HTR-8/SVneo (cell line): ENCODE measurements around the gene SESN1.

Source experiments
- DNase-seq: peaks from one replicate; pipeline ENCODE4 v3.0.0; 2011; ENCODE audit warnings: low spot score, mixed read lengths; ENCODE audit not compliant: insufficient read length
- FAIRE-seq: peaks from 2 replicates; lab custom pipeline; 2011; peaks lifted over from hg19 to GRCh38; lab: Jason Lieb, UNC

SESN1 gene

DNA sequence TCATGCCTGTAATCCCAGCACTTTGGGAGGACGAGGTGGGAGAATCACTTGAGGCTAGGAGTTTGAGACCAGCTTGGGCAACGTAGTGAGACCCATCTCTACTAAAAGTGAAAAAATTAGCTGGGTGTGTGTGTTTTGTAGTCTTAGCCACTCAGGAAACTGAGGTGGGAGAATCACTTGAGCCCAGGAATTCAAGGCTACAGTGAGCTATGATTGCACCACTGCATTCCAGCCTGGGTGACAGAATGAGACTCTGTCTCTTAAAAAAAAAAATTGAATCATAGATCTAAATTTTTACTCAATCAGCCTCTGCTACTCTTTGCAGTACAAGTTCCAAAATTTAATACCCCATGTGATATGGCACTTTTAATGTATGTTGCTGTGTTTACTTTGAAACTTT lies 124.9 kb downstream of the SESN1 start:
- DNase-seq (no peak), FAIRE-seq (no peak)

DNA sequence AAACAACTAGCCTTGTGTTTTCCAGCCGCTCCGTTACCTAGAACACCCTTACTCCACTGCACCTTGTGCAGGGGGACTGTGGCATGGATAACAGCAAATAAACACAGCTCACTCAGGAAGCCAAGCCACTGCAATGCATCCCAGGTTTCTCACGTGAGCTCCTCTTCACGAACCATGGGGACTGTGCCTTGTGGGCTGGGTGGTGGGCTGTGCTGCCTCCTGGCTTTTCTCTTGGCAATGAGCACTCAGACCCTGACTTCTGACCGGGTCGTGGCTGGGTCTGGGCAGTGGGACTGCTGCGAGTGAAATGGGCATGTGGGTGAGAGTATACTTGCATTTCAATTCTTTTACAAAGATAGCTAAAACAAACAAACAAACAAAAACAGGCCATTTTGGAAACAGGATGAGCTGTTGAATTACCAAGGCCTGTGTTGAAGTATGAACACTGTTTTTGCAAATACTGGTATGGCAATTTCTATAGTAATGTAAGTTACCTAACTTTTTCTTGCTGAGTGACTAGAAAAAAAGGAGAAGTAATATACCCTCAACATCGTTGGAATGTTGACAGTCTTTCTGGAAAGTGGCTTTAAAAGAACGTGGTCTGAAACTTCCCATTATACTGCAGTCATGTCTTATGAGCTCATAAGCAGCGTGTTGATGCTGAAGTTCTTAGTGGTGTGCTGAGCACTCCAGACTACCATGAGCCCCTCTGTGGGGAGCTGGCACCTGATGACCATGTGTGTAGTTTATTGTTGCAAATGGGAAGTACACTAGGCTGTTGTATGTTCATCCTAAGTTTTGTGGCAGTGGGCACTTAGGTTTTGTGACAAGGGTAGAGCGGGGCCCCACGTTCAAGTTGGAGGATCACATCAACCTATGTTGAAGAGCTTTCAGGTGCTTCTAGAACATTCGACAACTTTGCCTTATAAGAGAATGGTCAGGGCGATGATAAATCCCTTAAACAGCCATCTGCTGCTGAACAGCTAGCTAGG lies 126.0 kb downstream of the SESN1 start:
- FAIRE-seq, result no peak
- no peak for DNase-seq

DNA sequence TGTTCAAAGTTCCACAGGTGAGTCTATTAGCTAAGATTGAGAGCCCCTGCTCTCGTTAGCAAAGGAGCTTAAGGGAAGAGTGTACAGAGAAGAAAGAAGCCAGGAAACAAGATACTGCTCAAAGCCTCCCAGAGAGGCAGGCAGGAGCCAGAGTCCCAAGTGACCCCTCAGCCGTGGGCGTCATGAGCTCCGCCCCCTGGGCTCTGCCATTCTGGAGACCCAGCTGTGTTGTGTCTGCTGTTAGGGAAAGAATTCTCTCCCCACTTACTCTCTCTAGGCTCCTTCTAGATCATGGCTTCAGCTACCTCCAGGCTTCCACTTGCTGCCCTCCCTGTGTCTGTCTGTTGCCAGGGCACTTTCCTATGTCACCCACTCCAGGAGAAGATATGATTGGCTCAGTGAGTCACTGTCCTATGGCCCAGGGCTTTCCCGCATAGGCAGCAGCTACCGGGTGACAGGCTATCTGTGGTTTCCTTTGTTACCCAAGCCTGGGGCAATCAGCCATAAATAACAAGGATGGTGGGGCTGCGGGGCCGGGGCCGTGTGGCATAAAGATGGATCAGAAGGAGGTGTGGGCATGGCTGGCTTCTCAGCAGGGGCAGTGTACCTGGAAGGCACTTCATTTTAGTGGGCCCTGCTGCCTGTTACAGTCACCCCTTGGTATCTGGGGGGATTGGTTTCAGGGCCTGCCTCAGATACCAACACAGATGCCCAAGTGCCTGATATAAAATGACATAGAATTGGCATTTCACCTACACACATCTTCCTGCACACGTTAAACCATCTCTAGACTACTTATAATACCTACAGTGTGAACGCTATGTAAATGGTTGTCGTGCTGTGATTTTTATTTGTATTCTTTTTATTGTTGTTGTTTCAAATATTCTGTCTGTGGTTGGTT lies 127.5 kb downstream of the SESN1 start:
- DNase-seq (peak; percentile 60), FAIRE-seq (peak; percentile 9)

DNA sequence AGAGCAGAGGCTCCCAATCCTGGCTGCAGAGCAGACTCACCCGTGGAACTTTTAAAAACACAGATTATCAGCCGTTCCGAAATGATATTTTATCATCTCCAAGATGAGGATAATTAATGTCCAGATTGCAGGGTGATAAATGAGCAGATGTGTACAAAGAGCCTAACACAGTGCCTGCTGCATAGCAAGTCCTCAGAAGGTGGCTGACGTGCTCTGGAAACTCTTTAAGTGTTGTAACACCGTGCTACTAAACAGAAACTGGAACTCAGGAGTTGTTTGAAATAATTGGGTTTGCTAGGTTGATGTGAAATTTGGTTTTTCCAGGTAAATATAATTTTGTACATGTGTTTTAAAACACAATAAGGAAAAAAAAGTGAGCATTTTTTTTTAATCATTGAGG lies 128.4 kb downstream of the SESN1 start:
- DNase-seq (no peak), FAIRE-seq (no peak)

DNA sequence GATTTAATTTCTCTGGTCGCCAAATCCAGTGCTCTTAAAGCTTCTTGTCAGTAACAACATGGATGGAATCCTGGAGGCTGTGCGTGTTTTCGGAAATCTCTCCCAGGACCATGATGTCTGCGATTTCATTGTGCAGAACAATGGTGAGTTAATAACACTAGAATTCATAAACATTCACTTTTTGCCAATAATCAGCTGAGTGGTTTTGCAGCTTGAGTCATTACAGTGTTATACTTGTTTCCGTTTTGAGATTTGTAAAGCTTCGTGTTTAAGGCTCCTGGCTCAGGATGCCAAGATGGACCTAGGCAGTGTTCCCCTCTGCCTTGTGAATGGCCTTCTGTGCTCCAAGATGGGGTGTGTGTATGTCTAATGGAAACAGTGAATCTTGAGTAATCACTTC lies 132.7 kb downstream of the SESN1 start:
- FAIRE-seq (no peak), DNase-seq (no peak)

DNA sequence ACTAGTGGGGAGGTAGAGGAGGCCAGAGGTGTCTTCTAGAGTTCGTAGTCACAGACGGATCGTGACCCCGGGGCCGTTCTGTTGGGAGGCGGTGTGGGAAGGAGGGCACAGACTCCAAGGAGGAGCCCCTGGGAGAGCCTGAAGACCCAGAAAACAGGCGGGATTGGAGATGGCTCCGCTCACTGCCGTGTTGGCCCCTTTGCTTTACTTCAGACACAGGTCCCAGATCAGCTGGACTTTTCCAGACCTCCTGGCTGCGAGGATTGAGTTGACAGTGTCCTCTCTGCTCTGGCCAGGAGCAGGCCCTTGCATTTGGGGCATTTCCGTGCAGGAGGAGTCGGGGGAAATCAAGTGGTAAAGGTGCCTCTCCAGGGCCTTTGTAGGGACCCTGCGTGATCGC lies 133.6 kb downstream of the SESN1 start:
- no peak for FAIRE-seq

DNA sequence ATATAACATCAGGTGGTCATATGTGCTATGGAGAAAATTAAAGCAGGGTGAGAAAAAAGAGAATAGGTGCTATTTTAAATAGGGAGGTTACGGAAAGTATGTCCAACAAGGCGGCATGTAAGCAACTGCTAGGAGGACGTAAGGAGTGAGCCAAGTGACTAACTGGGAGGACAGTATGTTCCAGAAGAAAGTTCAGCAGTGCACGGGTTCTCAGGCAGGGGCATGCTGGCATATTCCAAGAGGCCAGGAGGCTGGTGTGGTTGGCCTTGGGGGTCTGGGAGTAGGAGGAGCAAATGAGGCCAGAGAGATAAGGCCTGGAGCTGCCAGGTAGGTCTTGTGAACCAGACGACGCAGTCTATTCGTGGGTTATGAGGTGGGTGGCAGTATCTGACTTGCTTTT lies 134.0 kb downstream of the SESN1 start:
- FAIRE-seq, result no peak
- DNase-seq, result no peak

More for the DNA sequence above, 133.6 kb downstream of the SESN1 start:
- DNase-seq, result no peak

DNA sequence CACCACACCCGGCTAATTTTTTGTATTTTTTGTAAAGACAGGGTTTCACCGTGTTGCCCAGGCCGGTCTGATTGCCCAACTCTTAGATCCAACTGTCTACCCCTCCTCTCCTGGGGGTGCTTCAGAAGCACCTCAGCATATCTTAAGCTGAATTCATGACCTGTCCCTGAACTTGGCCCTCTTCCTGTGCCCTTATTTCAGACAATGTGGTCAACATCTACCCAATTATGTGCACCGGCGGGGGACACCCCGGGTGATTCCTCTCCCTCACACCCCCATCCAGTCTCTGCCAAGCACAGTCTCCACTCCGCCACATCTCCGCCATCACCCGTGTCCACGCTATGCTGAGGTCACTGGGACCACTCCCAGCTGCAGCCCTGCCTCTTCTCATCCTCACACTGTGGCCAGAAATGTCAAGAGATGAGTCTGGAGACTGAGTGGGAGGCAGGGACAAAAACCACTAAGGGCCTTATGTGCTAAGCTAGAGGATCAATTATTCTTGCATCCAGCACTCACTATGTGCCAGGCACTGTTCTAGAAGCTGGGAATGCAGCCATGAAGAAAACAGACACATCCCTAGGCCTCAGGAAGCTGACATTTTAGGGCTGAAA lies 134.6 kb downstream of the SESN1 start:
- FAIRE-seq, result no peak
- no peak for DNase-seq

DNA sequence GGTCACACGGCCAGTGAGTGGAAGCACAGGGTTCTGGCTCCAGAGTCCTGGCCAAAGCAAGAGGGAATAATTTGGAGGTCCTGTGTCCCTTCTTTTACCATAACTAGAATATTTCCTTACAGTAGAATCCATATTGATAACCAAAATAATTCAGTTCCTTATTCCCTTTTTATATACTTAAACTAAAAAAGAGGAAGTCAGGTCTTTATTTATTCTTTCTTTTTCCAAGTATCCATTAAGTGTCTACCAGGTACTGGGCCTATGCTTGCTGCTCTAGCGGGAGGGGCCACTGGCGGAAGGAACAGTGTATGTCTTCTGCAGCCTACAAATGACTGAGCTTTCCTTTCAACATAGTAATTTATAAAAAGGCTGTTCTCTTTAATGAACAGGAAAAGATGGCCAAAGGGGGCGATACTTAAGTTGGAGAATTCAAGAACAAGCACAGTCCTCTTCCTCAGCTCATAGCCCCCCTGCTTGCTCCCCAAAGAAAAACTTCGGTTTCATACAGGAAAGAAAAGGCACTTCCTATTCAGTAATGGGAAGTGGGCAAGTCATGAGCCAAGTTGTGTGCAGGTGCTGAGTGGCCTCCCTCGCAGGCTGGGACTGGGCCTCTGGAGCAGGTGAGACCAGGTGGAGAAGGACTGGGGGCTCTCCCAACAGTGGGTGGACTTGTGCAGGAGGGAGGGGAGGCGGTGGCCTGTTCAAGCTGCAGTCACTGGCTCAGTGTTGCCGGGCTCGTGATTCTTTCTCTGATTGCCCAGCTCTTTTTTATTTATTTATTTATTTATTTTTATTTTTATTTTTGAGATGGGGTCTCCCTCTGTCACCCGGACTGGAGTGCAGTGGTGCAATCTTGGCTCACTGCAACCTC lies 135.5 kb downstream of the SESN1 start:
- DNase-seq, result no peak
- no peak for FAIRE-seq

DNA sequence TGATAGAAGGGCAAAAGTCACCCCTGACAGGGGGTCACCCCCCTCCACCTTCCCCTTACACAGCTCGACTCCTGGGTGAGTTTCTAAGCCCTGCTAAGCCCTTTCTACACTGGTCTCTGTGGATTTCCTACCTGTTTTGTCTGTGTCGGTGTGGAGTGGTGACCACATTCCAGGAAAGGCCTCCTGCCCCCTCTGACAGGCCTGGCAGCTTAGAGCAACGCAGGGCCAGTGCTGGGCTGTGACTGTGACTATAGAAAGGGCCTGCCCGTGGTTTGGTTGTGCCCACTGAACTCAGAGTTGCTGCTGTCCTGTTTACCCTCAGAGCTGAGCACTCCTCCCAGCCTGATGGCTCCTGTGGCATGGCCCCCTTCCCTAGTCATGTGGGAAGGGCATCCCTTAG lies 137.4 kb downstream of the SESN1 start:
- FAIRE-seq, result no peak
- DNase-seq, result no peak

DNA sequence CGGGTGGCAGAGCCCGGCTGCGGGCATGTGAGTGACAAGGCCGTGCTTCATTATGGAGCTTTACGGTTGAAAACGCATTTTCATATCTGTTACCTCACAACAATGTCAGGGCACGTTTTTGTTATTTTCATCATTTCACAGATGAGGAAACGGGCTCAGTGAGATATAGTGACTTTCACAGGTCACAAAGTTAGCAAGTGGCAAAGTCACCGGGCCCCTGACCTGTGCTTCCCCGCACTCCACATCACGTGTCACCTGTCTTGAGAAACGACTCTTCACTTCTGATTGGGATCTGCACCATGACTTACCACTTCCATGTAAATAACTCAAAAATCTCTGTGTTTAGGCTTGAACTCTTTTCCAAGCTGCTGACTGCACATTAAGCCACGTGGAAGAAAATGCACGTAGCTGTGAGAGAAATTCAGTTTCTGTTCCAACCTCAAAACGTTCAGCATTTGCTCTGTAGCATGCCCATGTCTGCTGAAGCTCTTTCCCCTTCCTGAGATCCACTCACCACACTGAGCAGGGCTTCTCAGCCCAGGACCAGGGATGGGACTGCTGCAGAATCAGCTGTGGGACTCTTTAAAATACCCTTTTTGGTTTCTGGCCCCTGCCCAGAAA lies 139.2 kb downstream of the SESN1 start:
- FAIRE-seq (no peak), DNase-seq (no peak)

DNA sequence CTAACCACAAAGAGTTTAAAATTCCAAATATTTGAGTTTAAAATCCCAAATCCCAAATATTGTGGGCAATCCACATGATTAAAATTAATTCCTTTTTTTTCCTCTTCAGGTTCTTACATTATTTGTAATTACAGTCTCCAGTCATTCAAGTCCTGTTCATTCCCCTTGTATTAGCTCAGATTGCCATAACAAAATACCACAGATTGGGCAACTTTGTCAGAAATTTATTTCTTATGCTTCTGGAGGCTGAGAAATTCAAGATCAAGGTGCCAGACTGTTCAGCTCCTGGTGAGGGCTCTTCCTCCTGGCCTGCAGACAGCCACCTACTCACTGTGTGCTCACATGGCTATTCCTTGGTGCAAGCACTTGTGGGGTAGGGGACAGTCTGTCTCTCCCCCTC lies 141.0 kb downstream of the SESN1 start:
- no peak for FAIRE-seq

DNA sequence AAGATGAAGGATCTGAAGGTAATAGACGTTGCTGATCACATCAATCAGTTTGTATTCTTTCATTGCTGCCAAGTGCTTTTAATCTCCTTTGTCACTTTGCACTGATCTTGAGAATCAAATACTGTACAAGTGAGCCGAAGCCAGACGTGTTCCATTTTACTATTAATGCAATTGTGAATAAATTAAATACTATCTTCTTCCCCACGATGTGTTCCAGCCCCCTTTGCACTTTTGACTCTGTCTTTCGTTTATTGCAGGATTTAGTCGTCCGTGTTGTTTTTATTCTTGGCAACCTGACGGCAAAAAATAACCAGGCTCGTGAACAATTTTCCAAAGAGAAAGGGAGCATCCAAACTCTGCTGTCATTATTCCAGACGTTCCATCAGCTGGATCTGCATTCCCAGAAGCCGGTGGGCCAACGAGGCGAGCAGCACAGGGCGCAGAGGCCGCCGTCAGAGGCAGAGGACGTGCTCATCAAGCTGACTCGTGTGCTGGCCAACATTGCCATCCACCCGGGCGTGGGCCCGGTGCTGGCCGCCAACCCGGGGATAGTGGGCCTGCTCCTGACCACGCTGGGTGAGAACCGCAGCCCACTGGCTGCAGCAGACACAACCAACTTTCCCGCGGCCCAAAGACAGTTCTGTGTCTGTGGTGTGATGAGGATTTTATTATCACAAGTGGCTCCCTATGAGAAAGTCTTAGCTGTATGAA lies 141.7 kb downstream of the SESN1 start:
- FAIRE-seq, result no peak

More for the DNA sequence above, 141.0 kb downstream of the SESN1 start:
- no peak for DNase-seq

DNA sequence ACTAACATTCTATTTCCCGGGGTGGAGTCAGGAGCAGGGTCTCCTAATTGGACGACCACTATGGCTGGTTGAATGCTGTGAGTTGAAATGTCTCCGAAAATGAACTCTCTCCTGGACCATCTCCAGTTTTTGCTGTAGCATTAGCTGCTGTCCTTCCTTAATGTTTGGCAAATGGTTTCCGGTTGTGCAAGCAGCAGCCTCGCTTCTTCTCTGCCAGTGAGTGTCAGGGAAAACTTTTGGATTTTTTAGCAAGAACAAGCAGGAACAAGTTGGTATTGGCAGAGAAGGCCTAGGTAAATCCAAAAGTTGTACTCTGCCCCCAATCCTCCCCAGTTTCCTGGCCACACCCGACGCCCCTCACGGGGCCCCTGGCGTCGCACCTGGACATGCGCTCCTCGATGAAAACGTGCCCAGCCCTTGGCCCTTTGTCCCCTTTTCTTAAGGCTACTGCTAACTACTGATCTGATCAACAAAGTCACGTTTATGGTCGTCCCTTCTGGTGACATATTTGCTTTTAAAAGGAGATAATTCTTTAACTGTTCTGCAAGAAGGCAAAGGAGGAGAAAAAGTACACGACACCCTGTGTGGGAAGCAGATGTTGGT lies 143.2 kb downstream of the SESN1 start:
- DNase-seq (no peak), FAIRE-seq (no peak)

More for the DNA sequence above, 141.7 kb downstream of the SESN1 start:
- DNase-seq, result no peak

DNA sequence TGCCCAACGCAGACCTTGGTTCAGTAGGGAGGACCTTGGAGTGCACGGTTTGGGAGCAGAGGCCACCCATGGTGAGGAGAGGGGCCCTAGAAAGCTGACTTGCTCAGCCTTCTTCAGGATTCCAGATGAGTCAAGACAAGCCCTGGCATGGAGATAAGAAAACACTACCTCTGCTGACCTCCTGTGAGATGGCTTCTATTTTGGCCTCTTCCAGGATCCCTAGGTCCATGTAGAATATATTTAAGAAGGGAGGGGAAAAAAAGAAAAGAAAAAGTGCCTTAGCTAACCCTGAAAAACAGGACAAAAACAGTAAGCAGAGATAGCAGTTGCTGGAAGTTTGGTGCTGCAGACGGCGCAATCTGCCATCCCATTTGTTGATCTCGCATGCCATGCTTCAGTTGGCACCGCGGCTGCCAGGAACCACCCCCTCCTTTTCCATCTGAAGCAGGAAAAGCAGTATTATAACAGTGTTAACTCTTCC lies 146.4 kb downstream of the SESN1 start:
- DNase-seq, result no peak
- FAIRE-seq, result no peak

DNA sequence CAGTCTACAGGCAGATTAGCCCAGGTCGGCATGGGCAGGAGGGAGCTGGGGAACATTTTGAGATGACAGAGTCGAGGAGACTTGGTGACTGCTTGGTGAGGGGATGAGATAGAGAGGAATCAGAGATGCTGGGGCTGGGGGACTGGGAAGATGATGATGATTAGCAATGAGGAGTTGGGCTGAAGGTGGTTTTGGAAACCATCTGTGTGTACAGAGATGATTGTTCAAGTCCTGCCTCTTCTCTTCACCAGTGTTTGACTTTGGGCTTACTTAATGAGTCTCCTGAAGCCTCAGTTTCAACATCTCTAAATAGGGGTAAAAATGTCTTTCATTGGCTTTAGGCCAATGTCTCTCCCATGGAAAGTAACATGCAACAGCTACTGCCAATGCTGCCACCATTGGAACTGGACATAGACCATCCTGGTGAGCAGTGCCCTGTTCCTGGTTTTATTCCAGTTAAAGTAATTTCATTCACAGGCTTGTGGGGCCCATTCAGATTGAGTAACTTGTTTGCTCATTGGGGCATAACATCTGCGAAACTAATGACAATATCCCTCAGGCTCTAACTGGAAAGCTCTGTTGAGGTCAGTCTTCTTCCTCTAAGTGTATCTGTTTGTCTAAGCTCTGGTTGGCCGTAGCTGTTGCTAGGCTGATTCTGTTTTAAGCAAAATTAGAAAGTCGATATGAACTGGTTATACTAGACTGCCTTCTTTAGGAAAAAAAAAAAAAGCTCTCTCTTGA lies 147.4 kb downstream of the SESN1 start:
- DNase-seq, result no peak
- FAIRE-seq, result no peak

DNA sequence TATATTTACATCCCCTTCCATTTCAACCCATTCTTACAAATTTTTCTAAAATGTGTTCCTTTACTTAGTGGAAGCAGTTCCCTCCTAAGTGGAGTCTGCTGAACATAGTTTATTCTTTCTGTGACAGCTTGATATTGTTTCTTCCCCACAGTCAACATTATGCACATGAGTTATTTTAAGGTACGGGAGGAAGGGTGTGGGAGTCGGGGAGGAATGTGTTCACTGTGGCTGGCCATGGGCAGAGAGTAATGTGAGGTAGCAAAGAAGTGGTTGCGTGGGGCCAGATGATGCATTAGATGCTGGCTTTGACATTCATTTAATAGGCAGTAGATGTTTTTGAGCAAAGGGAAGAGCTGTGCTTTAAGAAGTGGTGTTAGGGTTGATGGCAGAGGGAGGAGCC lies 148.0 kb downstream of the SESN1 start:
- FAIRE-seq (no peak), DNase-seq (no peak)
